Heart right ventricle (tissue), 16 donors: Measurements from ENCODE around the gene UFL1. TPM values are rescaled to one million over a fixed set of nuclear protein-coding genes. Genes with fewer than 3 reads are reported as not detected.

ENCODE experiments used
- ATAC-seq, 8 donors: fragments of 200-7000 bp; cut with Tn5 transposase; one replicate each; pipeline ENCODE4 v1.9.1; 2020; ENCODE audit warnings: mild to moderate bottlenecking in 8 of 8, moderate library complexity in 8 of 8, moderate number of reproducible peaks in 1 of 8
- DNase-seq, 2 donors: peaks; one replicate each; pipeline ENCODE4 v3.0.0-alpha.2; 2020
- H3K27ac ChIP-seq, 10 donors: fragments of 200-600 bp; sonication (generic) in 2 of 10; one replicate each; pipeline versions ENCODE4 v1.5.0 to v1.8.0; 2020 to 2022; ENCODE audit warnings: mild to moderate bottlenecking in 3 of 10
- H3K27me3 ChIP-seq, 7 donors: fragments of 200-600 bp; one replicate each; pipeline ENCODE4 v1.8.0; 2021 to 2022; ENCODE audit warnings: mild to moderate bottlenecking in 2 of 7
- H3K36me3 ChIP-seq, 9 donors: fragments of 200-600 bp; sonication (generic) in 1 of 9; one replicate each; pipeline versions ENCODE4 v1.5.0 to v1.8.0; 2020 to 2022; ENCODE audit warnings: mild to moderate bottlenecking in 2 of 9
- H3K4me1 ChIP-seq, 9 donors: fragments of 200-600 bp; sonication (generic) in 1 of 9; one replicate each; pipeline versions ENCODE4 v1.5.0 to v1.8.0; 2020 to 2022; ENCODE audit warnings: mild to moderate bottlenecking in 4 of 9
- H3K4me3 ChIP-seq, 10 donors: fragments of 200-600 bp; sonication (generic) in 2 of 10; one replicate each; pipeline versions ENCODE4 v1.5.0 to v1.8.0; 2020 to 2022; ENCODE audit warnings: mild to moderate bottlenecking in 7 of 10, moderate library complexity in 2 of 10
- H3K9me3 ChIP-seq, 11 donors: fragments of 200-600 bp in 10 of 11; sonication (generic) in 2 of 11; one replicate each; pipeline versions ENCODE4 v1.5.0 to v1.8.0; 2013 to 2022; ENCODE audit warnings: mild to moderate bottlenecking in 2 of 11, control low read depth in 1 of 11, moderate library complexity in 1 of 11
- CTCF ChIP-seq, 9 donors: fragments of 200-600 bp; sonication (generic) in 2 of 9; IDR thresholded peaks; one replicate each; pipeline versions ENCODE4 v1.5.0 to v1.8.0; 2021 to 2022; ENCODE audit warnings: antibody characterized with exemption in 9 of 9, mild to moderate bottlenecking in 5 of 9, moderate library complexity in 1 of 9
- WGBS, 2 donors: extraction: QIAGEN DNeasy Blood & Tissue Kit; methylation state at CpG; one replicate each; pipeline ENCODE4 v1.1.7; 2013; ENCODE audit warnings: inconsistent platforms in 1 of 2; 5-methylcytosine and 5-hydroxymethylcytosine counted together
- intact Hi-C, 10 donors: fragments of 100-400 bp; cut with DNase I; formaldehyde crosslinking; loops; one replicate each; pipeline versions ENCODE4 v1.11.1 to v1.14.2; 2022
- polyA plus RNA-seq, 2 donors: library from polyadenylated mRNA; stranded (reverse); fragments of 200-250 nt; gene quantifications; one replicate each; pipeline ENCODE4 v1.2.3, GENCODE V29; 2013
- total RNA-seq, 10 donors: library from RNA; stranded (reverse); fragmentation: NEBNext Ultra II Directional in 3 of 10; extraction: Animal tissue kit (Norgen Biotek cat#: 25700) in 3 of 10; gene quantifications; one replicate each; pipeline versions ENCODE4 v1.2.1 to v1.2.4, GENCODE V29; 2021 to 2023
- donor health status: Arrhythmogenic right ventricular cardiomyopathy.
- donor health status: ischemic (EF 13 %, LVEDD 7.1; RV severe dilation, severe dysfunction).
- donor health status: healthy with polysubstance abuse.
- donor health status: DM: no; HTN: yes; CAD: no.
- donor health status: DM: no; HTN: no; CAD: no.
- donor health status: ischemic (EF 25% LVEDD 6.9; RV normal size, moderate dysfunction).
- donor health status: ischemic (EF 25% LVEDD 5.7; RV mildly dilated, moderate dysfunction).
- donor health status: healthy.
- donor health status: DM: yes; HTN: yes; CAD: no.
- donor health status: Ischemic cardiomyopathy.
- donor health status: ischemic (EF 35%, LVEDD 5.7; RV mildly dilated, moderate dysfunction).
- donor health status: nonischemic (EF 11% LVEDD 7.7; RV severe dilation, severe dysfunction).
- donor health status: DM: yes; HTN: yes; CAD: no.
- donor health status: PGD.
- donor health status: ischemic (EF 29% LVEDD 5.4; RV normal size, mild dysfunction).
- donor health status: nonischemic (EF 23%, LVEDD 6.1; RV moderate dilation, normal function).

UFL1 gene
- total and polyA plus RNA-seq, 12 donors: 9.0 to 32.7 (median 25.0) TPM

DNA sequence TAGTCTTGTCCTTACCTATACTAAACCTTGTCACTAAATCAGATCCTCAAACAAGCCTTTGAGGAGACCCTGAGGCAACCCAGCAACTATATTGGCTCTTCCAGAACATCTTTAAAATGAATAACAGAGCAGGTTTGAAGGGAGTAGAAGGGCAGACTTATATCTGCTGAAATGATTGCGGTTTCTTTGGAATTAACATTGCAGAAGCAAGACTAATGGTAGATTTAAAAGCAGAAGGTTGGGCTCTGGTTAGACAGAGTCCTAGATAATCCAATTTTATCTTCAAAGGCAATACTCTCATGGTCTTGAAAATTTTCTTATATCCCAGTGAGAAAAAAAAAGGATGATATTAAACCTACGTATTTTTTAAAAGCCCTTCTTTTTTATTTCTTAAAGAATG, 60.4 kb downstream of the UFL1 start:
- H3K4me3 ChIP-seq: no peak overlapping the region
- H3K27ac ChIP-seq: peak overlapping the region in 3 of 10 donors; percentile 38 to 53 (median 47)
- ATAC-seq (no peak), DNase-seq (no peak)
- TF ChIP-seq CTCF (IDR thresholded peaks at IDR 0.05): no peak
- H3K27me3 ChIP-seq: no peaks in the 10 kb centered on the region
- intact Hi-C loops: loop anchor here in 1 of 10 donors (2.0 kb wide), 1 partner anchor 21 kb away; no protein-coding TSS in a partner anchor
- no peaks in the 10 kb centered on the region for H3K4me1 ChIP-seq
- H3K9me3 ChIP-seq: no peaks in the 10 kb centered on the region
- 84% methylated on average over 2 of the region's 2 CpGs for WGBS, 2 donors
- no peaks in the 10 kb centered on the region for H3K36me3 ChIP-seq

DNA sequence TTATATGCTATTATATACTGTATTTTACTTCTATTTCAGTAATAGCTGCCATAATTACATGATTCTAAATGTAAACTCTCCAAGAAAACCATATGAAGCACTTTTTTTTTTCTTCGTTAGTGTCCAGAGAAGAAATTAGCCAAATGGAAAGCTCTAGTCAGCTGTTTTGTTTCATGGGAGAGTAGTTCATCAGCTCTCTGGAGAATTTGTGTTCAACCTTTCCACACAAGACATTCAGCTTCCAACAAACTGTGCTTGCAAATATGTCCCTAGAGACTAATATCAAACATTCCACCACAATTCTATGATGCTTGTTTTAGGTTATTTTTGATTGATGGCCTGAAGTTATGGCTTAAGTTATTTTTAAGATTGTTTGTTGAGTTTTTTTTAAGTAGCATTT, 60.8 kb downstream of the UFL1 start:
- H3K27ac ChIP-seq: peak overlapping the region in 3 of 10 donors; percentile 38 to 53 (median 47)
- peak in 7 of 8 donors; percentile 20 to 82 (median 69) for ATAC-seq
- H3K36me3 ChIP-seq: no peaks in the 10 kb centered on the region
- H3K27me3 ChIP-seq: no peaks in the 10 kb centered on the region
- no peak overlapping the region for H3K4me3 ChIP-seq
- no peak for TF ChIP-seq CTCF (IDR thresholded peaks at IDR 0.05)
- H3K9me3 ChIP-seq: no peaks in the 10 kb centered on the region
- 60 to 69% methylated on average over 1 of the region's 1 CpG for WGBS, 2 donors
- intact Hi-C loops: loop anchor here in 1 of 10 donors (2.0 kb wide), 1 partner anchor 20 kb away; no protein-coding TSS in a partner anchor
- H3K4me1 ChIP-seq: no peaks in the 10 kb centered on the region
- DNase-seq: no peak

- Histone ChIP-seq H3K27ac (peak overlapping the region in 1 of 10 donors; percentile 15), H3K9me3 (no peaks in the 10 kb centered on the region), H3K4me1 (no peaks in the 10 kb centered on the region), H3K36me3 (no peaks in the 10 kb centered on the region), H3K27me3 (peaks cover 0 to 6% (median 0%) of the 10 kb centered on the region in 7 donors), H3K4me3 (no peak overlapping the region)
- no peak for DNase-seq
- WGBS, 2 donors: 61 to 80% methylated on average over 2 of the region's 2 CpGs
- ATAC-seq: no peak
- TF ChIP-seq CTCF (IDR thresholded peaks at IDR 0.05): no peak
- intact Hi-C loops: no loop called here
These were observed 82.8 kb downstream of the UFL1 start for GRCh38 chr6:96604420-96604819.

Other genes with a start within 250 kb of the UFL1 start
- gene FHL5, start 41.3 kb downstream of the UFL1 start, total RNA-seq: 10 to 100 TPM in 1 of 10 donors, 1 to 10 TPM in 9; 1.2 to 11.8 (median 3.4) TPM
- 1 to 10 TPM; 2.0 to 4.0 TPM for gene FHL5, start 41.3 kb downstream of the UFL1 start, polyA plus RNA-seq